ENCODE results near the gene ADH1A.
"Not testable (repeated sequence)": the region's sequence is repeated elsewhere in the genome, so short reads cannot be mapped to it uniquely, and the experiment has no call there.

Gene ADH1A

GRCh38 chr4:99264927-99265326 lies 25.9 kb downstream of the ADH1A start:
- no peak overlapping the region for H3K4me3 ChIP-seq (ENCODE audit: low read depth, low read length)
- no peak for DNase-seq (ENCODE audit: low read depth)
- TF ChIP-seq CTCF (IDR thresholded peaks at IDR 0.05; ENCODE audit: control insufficient read depth, extremely low read depth, insufficient read depth): no peak

GRCh38 chr4:99252746-99253145 lies 38.0 kb downstream of the ADH1A start:
- H3K4me3 ChIP-seq (ENCODE audit: low read depth, low read length): no peak overlapping the region
- TF ChIP-seq CTCF (IDR thresholded peaks at IDR 0.05; ENCODE audit: control insufficient read depth, extremely low read depth, insufficient read depth): no peak
- no peak for DNase-seq (ENCODE audit: low read depth)

- no peak for TF ChIP-seq CTCF (IDR thresholded peaks at IDR 0.05; ENCODE audit: control insufficient read depth, extremely low read depth, insufficient read depth)
- H3K4me3 ChIP-seq (ENCODE audit: low read depth, low read length): no peak overlapping the region
- DNase-seq (ENCODE audit: low read depth): no peak
These were observed 42.1 kb downstream of the ADH1A start for GRCh38 chr4:99248714-99249113.

GRCh38 chr4:99235955-99236354 lies 54.8 kb downstream of the ADH1A start:
- H3K4me3 ChIP-seq (ENCODE audit: low read depth, low read length): no peak overlapping the region
- no peak for DNase-seq (ENCODE audit: low read depth)
- TF ChIP-seq CTCF (IDR thresholded peaks at IDR 0.05; ENCODE audit: control insufficient read depth, extremely low read depth, insufficient read depth): no peak

GRCh38 chr4:99234331-99235010 lies 56.3 kb downstream of the ADH1A start:
- TF ChIP-seq CTCF (IDR thresholded peaks at IDR 0.05; ENCODE audit: control insufficient read depth, extremely low read depth, insufficient read depth): no peak
- H3K4me3 ChIP-seq (ENCODE audit: low read depth, low read length): no peak overlapping the region
- DNase-seq (ENCODE audit: low read depth): no peak

GRCh38 chr4:99233397-99233796 lies 57.4 kb downstream of the ADH1A start:
- not testable (repeated sequence) for DNase-seq (ENCODE audit: low read depth); H3K4me3 ChIP-seq (ENCODE audit: low read depth, low read length)

GRCh38 chr4:99228706-99229105 lies 62.1 kb downstream of the ADH1A start:
- not testable (repeated sequence) for H3K4me3 ChIP-seq (ENCODE audit: low read depth, low read length); DNase-seq (ENCODE audit: low read depth)

GRCh38 chr4:99227646-99228045 lies 63.1 kb downstream of the ADH1A start:
- not testable (repeated sequence) for H3K4me3 ChIP-seq (ENCODE audit: low read depth, low read length); DNase-seq (ENCODE audit: low read depth)

All from LNCaP clone FGC (cell line).